AG08396 (cell line): ENCODE results near the gene KRT74.

Experiments
- DNase-seq: peaks from one replicate; pipeline ENCODE4 v3.0.0; 2012; ENCODE audit warnings: low spot score, mixed read lengths

KRT74 gene

GRCh38 chr12:52573743-52574142 is at the start of gene KRT74:
KRT74 (minus strand) TSS chr12:52573843; CDS start chr12:52573777, 66 bp downstream.
- no peak for DNase-seq

GRCh38 chr12:52622349-52622748 is 48.7 kb upstream of the KRT74 start:
- no peak for DNase-seq

- no peak for DNase-seq
Measured at GRCh38 chr12:52618866-52619265, 45.2 kb upstream of the KRT74 start.

- no peak for DNase-seq
Measured at GRCh38 chr12:52618216-52618615, 44.6 kb upstream of the KRT74 start, which contains the start of gene KRT73. KRT73 (minus strand) TSS chr12:52618559; CDS start chr12:52618524, 35 bp downstream.

- no peak for DNase-seq
Measured at GRCh38 chr12:52617403-52617785, 43.8 kb upstream of the KRT74 start.

GRCh38 chr12:52616680-52617402 is 43.2 kb upstream of the KRT74 start:
- no peak for DNase-seq

- no peak for DNase-seq
Measured at GRCh38 chr12:52615912-52616311, 42.3 kb upstream of the KRT74 start.

- DNase-seq: no peak
Measured at GRCh38 chr12:52615208-52615868, 41.7 kb upstream of the KRT74 start.

- DNase-seq: no peak
Measured at GRCh38 chr12:52614381-52615207, 41.0 kb upstream of the KRT74 start.

GRCh38 chr12:52613384-52614030 is 39.9 kb upstream of the KRT74 start:
- DNase-seq: no peak

GRCh38 chr12:52612431-52613383 is 39.1 kb upstream of the KRT74 start:
- no peak for DNase-seq

- DNase-seq: no peak
Measured at GRCh38 chr12:52611080-52611468, 37.4 kb upstream of the KRT74 start.

- DNase-seq: no peak
Measured at GRCh38 chr12:52608826-52609630, 35.4 kb upstream of the KRT74 start.

- no peak for DNase-seq
Measured at GRCh38 chr12:52608161-52608560, 34.5 kb upstream of the KRT74 start.

GRCh38 chr12:52607314-52607713 is 33.7 kb upstream of the KRT74 start:
- DNase-seq: no peak

GRCh38 chr12:52606581-52607218 is 33.1 kb upstream of the KRT74 start:
- no peak for DNase-seq

GRCh38 chr12:52606096-52606495 is 32.5 kb upstream of the KRT74 start:
- DNase-seq: no peak

GRCh38 chr12:52605542-52605941 is 31.9 kb upstream of the KRT74 start:
- no peak for DNase-seq

- no peak for DNase-seq
Measured at GRCh38 chr12:52604859-52605258, 31.2 kb upstream of the KRT74 start.

- no peak for DNase-seq
Measured at GRCh38 chr12:52603314-52603713, 29.7 kb upstream of the KRT74 start.
